ENCODE data around the gene NEURL1.

NEURL1 gene

GRCh38 chr10:103600956-103601569, 107.6 kb downstream of the NEURL1 start:
- Histone ChIP-seq H3K9me2 (replicated peaks; ENCODE audit: insufficient read depth, low read length) (no peaks in the 10 kb centered on the region), H3K4me2 (ENCODE audit: low read depth, low read length, poor library complexity, severe bottlenecking) (no peak overlapping the region), H3K27ac (ENCODE audit: low read depth, low read length) (no peak overlapping the region), H3K9me3 (ENCODE audit: insufficient read depth, low read length) (no peaks in the 10 kb centered on the region), H3K9ac (ENCODE audit: low read length) (no peak overlapping the region), H2AFZ (ENCODE audit: low read depth, low read length, severe bottlenecking) (no peak overlapping the region), H3K4me3 (ENCODE audit: insufficient read depth, low read length, poor library complexity, severe bottlenecking) (no peak overlapping the region), H3K36me3 (ENCODE audit: low read length) (no peaks in the 10 kb centered on the region), H3K79me2 (ENCODE audit: insufficient read depth, low read length) (no peaks in the 10 kb centered on the region), H3F3A (ENCODE audit: insufficient read depth) (no peaks in the 10 kb centered on the region), H3K27me3 (ENCODE audit: low read length) (no peaks in the 10 kb centered on the region), H4K20me1 (ENCODE audit: low read depth, low read length) (no peaks in the 10 kb centered on the region)
- TF ChIP-seq EZH2phosphoT487 (conservative IDR thresholded peaks at IDR 0.05; ENCODE audit: low read length): no peak
- TF ChIP-seq, protein P1, sequence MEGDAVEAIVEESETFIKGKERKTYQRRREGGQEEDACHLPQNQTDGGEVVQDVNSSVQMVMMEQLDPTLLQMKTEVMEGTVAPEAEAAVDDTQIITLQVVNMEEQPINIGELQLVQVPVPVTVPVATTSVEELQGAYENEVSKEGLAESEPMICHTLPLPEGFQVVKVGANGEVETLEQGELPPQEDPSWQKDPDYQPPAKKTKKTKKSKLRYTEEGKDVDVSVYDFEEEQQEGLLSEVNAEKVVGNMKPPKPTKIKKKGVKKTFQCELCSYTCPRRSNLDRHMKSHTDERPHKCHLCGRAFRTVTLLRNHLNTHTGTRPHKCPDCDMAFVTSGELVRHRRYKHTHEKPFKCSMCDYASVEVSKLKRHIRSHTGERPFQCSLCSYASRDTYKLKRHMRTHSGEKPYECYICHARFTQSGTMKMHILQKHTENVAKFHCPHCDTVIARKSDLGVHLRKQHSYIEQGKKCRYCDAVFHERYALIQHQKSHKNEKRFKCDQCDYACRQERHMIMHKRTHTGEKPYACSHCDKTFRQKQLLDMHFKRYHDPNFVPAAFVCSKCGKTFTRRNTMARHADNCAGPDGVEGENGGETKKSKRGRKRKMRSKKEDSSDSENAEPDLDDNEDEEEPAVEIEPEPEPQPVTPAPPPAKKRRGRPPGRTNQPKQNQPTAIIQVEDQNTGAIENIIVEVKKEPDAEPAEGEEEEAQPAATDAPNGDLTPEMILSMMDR (IDR thresholded peaks at IDR 0.05; ENCODE audit: insufficient read depth, low read length, poor library complexity, severe bottlenecking): no peak

- Histone ChIP-seq H2AFZ (ENCODE audit: low read depth, low read length, severe bottlenecking) (no peak overlapping the region), H3K27me3 (ENCODE audit: low read length) (no peaks in the 10 kb centered on the region), H3F3A (ENCODE audit: insufficient read depth) (no peaks in the 10 kb centered on the region), H3K9ac (ENCODE audit: low read length) (no peak overlapping the region), H3K79me2 (ENCODE audit: insufficient read depth, low read length) (no peaks in the 10 kb centered on the region), H3K4me3 (ENCODE audit: insufficient read depth, low read length, poor library complexity, severe bottlenecking) (no peak overlapping the region), H3K27ac (ENCODE audit: low read depth, low read length) (no peak overlapping the region), H4K20me1 (ENCODE audit: low read depth, low read length) (no peaks in the 10 kb centered on the region), H3K9me3 (ENCODE audit: insufficient read depth, low read length) (no peaks in the 10 kb centered on the region), H3K36me3 (ENCODE audit: low read length) (no peaks in the 10 kb centered on the region), H3K9me2 (replicated peaks; ENCODE audit: insufficient read depth, low read length) (no peaks in the 10 kb centered on the region), H3K4me2 (ENCODE audit: low read depth, low read length, poor library complexity, severe bottlenecking) (no peak overlapping the region)
- TF ChIP-seq, protein P1 (IDR thresholded peaks at IDR 0.05; ENCODE audit: insufficient read depth, low read length, poor library complexity, severe bottlenecking): no peak
- no peak for TF ChIP-seq EZH2phosphoT487 (conservative IDR thresholded peaks at IDR 0.05; ENCODE audit: low read length)
These were observed 108.7 kb downstream of the NEURL1 start for GRCh38 chr10:103602028-103602851.

- TF ChIP-seq EZH2phosphoT487 (conservative IDR thresholded peaks at IDR 0.05; ENCODE audit: low read length): no peak
- TF ChIP-seq, protein P1 (IDR thresholded peaks at IDR 0.05; ENCODE audit: insufficient read depth, low read length, poor library complexity, severe bottlenecking): no peak
- H3K4me2 ChIP-seq (ENCODE audit: low read depth, low read length, poor library complexity, severe bottlenecking): no peak overlapping the region
- no peak overlapping the region for H2AFZ ChIP-seq (ENCODE audit: low read depth, low read length, severe bottlenecking)
- H3K9me2 ChIP-seq (replicated peaks; ENCODE audit: insufficient read depth, low read length): no peaks in the 10 kb centered on the region
- no peaks in the 10 kb centered on the region for H3K36me3 ChIP-seq (ENCODE audit: low read length)
- no peaks in the 10 kb centered on the region for H3F3A ChIP-seq (ENCODE audit: insufficient read depth)
- no peak overlapping the region for H3K9ac ChIP-seq (ENCODE audit: low read length)
- no peaks in the 10 kb centered on the region for H3K79me2 ChIP-seq (ENCODE audit: insufficient read depth, low read length)
- no peak overlapping the region for H3K27ac ChIP-seq (ENCODE audit: low read depth, low read length)
- H3K9me3 ChIP-seq (ENCODE audit: insufficient read depth, low read length): no peaks in the 10 kb centered on the region
- H3K27me3 ChIP-seq (ENCODE audit: low read length): no peaks in the 10 kb centered on the region
- no peak overlapping the region for H3K4me3 ChIP-seq (ENCODE audit: insufficient read depth, low read length, poor library complexity, severe bottlenecking)
- H4K20me1 ChIP-seq (ENCODE audit: low read depth, low read length): no peaks in the 10 kb centered on the region
These were observed 109.3 kb downstream of the NEURL1 start for GRCh38 chr10:103602852-103603155.
